ENCODE measurements around the gene ZCCHC7.
"Not testable (repeated sequence)": the region's sequence is repeated elsewhere in the genome, so short reads cannot be mapped to it uniquely, and the experiment has no call there.

The ZCCHC7 gene

DNA sequence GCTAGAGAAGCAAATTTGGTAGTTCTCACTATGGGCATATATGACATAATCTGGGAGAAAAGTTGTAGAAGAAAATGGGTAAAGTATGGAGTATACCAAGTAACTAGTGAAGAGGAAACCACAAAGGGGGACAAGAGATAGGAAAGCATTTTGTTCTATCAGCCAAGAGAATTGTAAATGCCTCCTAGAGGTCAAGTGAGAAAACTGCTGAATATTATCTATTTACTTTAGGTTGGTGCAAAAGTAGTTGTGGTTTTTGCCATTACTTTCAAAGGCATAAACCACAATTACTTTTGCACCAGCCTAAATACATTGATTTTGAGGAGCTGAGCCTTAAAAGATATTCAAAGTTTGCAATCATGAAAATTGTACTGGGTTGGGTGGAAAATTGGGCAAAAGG is 175.4 kb downstream of the ZCCHC7 start:
- DNase-seq (ENCODE audit: low read depth): no peak

DNA sequence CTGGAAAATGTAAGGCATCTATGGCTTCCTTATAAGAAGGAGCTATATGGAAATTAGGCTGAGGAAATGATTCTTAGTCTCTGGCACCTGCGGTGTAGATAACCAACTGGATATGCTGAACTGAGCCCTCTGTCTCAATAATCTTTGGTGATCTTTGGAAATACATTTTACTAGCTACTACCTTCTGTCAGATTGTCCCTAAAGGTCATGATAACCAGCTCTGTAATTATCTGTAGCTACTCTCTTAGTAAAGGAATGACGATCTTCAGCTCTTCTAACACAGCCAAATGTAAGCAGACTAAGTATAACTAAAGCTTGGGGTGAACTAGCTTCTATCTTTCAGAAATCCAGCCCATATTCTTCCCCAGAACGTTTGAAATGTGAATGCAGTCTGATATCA is 177.2 kb downstream of the ZCCHC7 start:
- no peak for DNase-seq (ENCODE audit: low read depth)

GRCh38 chr9:37300620-37301019 is 180.2 kb downstream of the ZCCHC7 start:
- no peak for DNase-seq (ENCODE audit: low read depth)

GRCh38 chr9:37301042-37301853 is 180.9 kb downstream of the ZCCHC7 start:
- DNase-seq (ENCODE audit: low read depth): no peak

- DNase-seq (ENCODE audit: low read depth): no peak
Observed at GRCh38 chr9:37301854-37302172, 181.4 kb downstream of the ZCCHC7 start.

DNA sequence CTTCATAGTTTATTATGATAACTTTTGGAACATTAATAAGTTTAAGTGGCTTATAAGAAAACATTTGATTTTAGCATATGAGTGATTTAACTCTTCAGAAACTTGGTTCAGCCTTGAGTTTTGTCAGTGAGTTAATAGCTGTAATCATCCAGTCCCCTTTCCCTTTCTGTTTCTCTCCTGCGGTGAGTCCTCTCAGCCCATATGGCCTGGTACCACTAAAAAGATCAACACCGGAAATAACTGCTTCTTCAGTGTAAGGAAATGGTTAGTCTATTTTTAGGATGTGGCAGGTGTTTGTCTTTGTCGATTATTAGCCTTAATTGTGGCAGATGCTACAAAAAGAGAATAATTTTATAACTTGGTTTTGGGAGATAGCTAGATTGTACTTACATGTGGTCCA is 181.9 kb downstream of the ZCCHC7 start:
- DNase-seq (ENCODE audit: low read depth): no peak

DNA sequence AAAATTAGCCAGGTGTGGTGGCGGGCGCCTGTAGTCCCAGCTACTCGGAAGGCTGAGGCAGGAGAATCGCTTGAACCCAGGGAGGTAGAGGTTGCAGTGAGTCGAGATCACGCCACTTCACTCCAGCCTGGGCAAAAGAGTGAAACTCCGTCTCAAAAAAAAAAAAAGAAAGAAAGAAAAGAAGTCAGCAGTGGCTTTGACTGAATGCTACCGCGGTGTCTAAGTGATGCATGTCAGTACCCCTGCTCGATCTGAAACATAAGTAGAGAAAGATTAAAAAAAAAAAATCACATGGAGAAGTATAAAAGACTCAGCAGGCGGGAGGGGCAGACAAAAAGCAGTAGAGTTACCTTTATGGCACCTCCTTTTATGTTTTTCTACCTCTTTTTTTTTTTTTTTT is 182.9 kb downstream of the ZCCHC7 start:
- not testable (repeated sequence) for DNase-seq (ENCODE audit: low read depth)

GRCh38 chr9:37309136-37309535 is 188.8 kb downstream of the ZCCHC7 start:
- no peak for DNase-seq (ENCODE audit: low read depth)

DNA sequence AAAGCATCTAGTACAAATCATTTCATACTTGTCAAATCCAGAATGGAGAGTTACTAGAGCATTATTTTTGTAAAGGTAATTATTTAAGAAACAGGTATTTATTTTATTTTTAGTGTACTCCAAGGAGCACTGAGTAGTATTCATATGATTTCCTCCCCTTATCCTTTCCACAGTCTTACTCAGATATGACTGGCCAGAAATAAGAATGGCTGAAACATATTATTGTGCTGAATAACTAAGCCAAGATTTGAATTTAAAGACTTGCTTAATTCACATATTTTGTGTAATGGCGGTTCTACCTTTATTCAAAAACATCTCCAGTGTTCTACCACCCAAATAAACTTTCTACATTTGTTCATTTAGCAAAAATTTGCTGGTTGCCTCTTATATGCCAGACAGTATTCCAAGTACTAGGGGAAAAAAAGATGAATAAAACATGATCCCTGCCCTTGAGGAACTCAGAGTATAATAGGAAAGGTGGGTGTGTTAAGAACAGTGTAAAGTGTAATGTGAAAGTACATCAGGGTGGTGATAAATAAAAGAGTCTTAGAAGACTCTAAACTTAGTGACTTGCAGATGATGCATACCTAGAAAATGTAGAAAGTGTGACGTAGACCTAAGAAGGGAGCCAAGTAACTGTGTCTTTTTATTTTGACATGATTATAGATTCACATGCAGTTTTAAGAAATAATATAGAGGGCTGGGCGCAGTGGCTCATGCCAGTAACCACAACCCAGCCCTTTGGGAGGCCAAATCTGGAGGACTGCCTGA is 191.7 kb downstream of the ZCCHC7 start:
- DNase-seq (ENCODE audit: low read depth): no peak

GRCh38 chr9:37324261-37324683 is 203.9 kb downstream of the ZCCHC7 start:
- DNase-seq (ENCODE audit: low read depth): no peak

DNA sequence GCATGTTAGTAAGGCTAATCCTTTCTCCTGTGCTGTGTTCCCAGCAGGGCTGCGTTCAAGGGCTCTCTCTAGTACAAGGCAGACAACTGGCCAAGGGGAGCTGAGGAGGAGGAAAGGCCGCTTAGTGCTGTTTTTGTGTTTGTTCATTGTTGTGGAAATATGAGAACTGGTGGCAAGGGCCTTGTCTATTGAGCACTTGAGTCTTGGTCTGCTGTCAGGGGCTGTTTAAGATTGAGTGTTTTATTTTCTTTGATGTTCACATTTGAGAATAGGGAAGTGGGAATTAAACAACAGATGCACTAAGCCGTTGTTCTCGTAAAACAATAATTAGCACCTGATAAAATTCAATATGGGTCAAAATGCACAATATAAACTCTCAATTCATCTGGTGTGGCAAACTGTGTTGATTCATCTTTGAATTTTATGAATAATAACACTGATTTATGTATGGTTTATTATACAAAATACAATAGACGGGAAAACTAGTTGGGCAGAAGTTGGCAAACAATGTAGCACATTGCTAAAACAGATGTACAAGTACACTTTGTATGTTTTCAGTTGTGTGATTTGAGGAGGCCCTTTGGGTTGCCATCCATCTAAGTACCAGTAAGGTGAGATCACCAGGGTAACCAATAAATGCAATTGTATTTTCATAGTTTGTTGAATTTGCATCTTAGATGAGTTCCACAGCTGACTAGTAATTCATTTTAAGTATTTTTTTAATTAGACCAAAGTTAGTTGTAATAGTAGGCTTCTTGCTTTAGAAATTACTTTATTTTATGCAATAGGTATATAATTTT is 204.5 kb downstream of the ZCCHC7 start:
- DNase-seq (ENCODE audit: low read depth): no peak

DNA sequence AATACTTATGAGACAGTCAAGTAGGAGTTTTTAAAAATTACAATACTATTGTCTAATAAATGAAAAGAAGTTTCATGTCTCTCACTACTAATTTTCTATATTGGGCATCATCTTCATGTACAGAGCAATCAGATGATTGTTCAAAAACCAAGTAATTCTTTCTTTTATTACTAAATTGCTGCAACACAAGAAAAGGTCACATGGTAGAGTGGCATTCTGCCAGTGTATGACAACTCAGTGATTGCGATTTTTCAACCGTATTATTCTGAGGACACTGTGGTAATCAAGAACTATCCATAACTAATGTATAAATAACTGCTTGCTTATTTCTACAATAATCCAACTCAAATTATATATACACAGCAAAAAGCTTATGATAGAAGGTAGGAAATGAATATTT is 205.4 kb downstream of the ZCCHC7 start:
- no peak for DNase-seq (ENCODE audit: low read depth)

DNA sequence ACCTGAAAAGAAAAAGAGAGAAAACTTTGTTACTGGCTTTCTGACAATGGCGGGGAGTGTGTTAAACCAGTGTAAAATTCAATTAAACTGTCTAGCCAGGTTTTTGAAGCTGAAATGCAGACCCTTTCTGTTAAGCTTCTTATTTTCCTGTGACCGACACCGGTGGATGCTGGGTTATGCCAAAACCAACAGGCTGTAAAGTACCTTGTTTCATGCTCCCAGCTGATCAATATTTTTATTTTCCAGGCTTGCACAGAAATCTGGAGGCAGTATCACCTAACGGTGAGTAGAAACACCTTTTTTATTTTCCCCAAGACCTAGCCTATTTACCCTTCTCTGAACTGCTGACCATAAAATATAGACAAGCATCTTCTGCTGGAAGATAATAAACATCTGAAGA is 207.2 kb downstream of the ZCCHC7 start:
- no peak for DNase-seq (ENCODE audit: low read depth)

- no peak for DNase-seq (ENCODE audit: low read depth)
Observed at GRCh38 chr9:37328556-37329227, 208.3 kb downstream of the ZCCHC7 start.

GRCh38 chr9:37329576-37329975 is 209.2 kb downstream of the ZCCHC7 start:
- no peak for DNase-seq (ENCODE audit: low read depth)

GRCh38 chr9:37331871-37332270 is 211.5 kb downstream of the ZCCHC7 start:
- DNase-seq (ENCODE audit: low read depth): no peak

DNA sequence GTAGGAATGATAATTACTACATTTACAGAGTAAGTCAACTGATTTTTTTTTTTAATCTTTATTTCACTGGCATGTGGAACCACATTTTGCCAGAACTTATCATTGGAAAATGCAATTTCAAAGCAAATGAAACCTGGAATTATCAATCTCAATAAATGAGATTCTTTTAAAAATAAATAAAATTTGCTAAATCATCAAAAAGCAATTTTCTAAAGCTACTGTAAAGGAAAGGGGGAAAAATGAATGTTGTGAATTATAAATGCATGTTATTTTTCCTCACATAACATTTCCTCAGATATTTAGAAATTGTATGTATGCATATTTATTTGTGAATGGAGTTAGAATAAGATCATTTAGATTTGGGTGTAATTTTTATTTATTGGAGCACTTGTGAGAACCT is 212.2 kb downstream of the ZCCHC7 start:
- DNase-seq (ENCODE audit: low read depth): no peak

DNA sequence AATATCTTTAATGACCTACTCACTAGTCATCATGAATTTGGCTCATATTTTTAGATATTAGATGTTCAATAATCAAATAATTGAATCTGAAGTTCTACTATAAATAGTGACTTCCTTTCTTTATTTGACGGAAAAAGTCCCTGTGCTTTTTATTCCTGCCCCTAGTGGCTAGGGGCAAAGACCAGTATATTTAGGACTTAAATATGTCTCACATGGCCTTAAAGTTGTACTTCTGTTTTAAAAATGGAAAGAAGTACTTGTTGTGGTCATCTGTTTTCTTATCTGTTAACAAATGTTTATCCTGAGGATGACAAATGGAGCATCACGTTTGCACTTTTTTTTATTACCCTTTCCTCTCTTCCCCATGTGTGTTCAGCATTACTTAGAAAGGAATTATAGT is 212.9 kb downstream of the ZCCHC7 start:
- DNase-seq (ENCODE audit: low read depth): no peak

- no peak for DNase-seq (ENCODE audit: low read depth)
Observed at GRCh38 chr9:37335238-37335637, 214.9 kb downstream of the ZCCHC7 start.

GRCh38 chr9:37336150-37336549 is 215.8 kb downstream of the ZCCHC7 start:
- DNase-seq (ENCODE audit: low read depth): no peak

DNA sequence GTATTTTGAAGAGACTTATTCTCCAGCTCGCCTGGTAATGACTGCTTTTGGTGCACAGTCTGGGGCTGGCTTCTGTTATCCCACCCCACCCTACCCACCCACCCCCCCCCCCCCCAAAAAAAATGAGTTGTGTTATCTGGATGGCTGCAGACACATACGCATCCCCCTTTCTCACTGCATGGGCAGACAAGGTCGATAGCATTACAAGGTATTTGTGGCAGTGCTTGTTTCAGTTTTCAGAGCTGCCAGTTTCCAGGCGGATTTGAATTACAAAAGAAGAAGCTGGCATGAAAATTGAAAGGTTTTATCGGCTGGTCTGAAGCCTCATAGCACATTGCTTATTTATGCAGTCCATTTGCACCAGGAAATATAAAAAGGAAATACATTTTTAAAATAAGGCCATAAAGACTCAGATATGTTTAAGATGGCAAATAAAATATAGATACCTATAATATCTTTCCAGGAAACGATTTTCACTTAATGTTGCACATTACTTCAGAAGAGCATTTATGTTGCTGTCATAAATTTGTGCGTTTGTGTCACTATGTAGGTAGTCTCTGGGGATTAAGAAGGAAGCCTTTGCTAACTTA is 217.0 kb downstream of the ZCCHC7 start:
- DNase-seq (ENCODE audit: low read depth): no peak

DNA sequence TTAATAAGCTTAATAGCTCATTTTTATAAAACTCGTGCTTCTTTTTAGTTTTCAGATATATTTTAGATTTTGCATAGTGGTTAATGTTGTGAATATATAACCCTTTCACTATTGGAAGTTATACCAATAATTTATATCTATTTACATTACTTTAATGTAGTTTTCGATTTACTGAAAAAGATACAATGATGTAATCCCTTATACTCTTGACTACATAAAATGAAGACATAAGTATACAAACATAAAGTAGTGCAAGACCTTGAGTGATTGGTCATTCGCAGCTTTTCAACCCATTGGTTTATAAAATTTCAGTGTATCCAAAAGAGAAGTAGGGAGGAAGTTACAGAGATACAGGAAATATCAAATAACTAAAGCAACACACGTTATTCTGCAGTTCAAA is 217.8 kb downstream of the ZCCHC7 start:
- DNase-seq (ENCODE audit: low read depth): no peak

Measured in stimulated activated CD8-positive, alpha-beta memory T cell treated with anti-CD3 and anti-CD28 coated beads, Interleukin-15, amount 100 ng/mL, for 1 hour (primary cell).